T-helper 1 cell treated with Interleukin-12 subunit alpha and Interleukin-12 subunit beta and Interleukin-4 antibody, amounts not matched to agents 30 ng/mL and 1 ng/mL, for 36 hours (primary cell): ENCODE results near the gene TPSD1. TPM values are rescaled to one million over a fixed set of nuclear protein-coding genes. Genes with fewer than 3 reads are reported as not detected.
"Not testable (repeated sequence)": the region's sequence is repeated elsewhere in the genome, so short reads cannot be mapped to it uniquely, and the experiment has no call there.

ENCODE experiments used
- intact Hi-C: fragments of 100-400 bp; cut with micrococcal nuclease; formaldehyde crosslinking; loops from one replicate; pipeline ENCODE4 v1.15.1; 2024
- total RNA-seq: library from RNA; stranded (reverse); gene quantifications from 2 replicates; pipeline ENCODE4 v1.2.3, GENCODE V29; 2022

The TPSD1 gene
- total RNA-seq, 1 donor from 2014 or later = not detected

DNA sequence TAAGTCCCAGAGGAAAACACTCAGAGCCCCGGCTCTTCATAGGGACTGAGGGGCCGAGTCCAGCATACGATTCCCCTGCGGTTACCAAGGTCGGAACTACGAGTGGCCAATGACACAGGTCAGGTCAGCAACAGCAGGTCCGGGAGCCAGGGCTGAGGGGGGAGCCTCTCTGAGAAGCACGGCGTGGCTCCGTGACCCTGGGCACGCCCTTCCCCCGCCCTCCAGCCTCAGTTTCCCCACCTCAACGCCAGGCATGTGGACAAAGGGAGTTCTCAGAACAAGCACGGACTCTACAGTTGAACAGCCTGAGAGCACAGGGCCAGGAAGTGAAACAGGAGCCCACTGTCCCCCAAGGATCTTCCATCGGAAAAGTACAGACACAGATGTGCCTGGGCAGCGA lies 25.6 kb downstream of the TPSD1 start:
- intact Hi-C loops = no loop called here

DNA sequence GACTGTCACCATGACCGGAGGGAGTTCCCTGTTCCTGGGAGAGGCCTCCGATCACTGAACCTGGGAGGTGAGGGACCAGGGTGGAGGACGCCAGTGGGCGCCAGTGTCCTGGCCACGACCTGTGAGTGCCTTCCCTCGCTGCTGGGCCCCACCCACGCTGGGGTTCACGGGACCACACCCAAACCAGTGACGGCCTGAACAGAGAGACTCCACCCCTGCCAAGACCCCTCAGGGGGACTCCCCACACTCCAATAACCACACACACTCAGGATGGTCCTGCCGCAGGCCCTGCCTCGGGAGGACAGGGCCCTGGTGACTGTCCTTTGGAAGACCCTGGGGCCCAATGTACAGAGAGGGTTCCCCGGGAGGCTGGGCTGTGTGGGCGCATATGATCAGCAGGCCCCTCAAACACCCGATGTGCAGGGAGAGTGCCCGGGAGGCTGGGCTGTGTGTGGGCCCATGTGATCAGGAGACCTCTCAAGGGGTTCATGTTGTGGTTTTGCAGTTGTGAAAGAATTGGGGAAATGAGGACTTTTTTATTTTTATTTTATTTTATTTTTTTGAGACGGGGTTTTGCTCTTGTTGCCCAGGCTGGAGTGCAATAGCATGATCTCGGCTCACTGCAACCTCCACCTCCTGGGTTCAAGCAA lies 26.6 kb downstream of the TPSD1 start:
- intact Hi-C loops = no loop called here

DNA sequence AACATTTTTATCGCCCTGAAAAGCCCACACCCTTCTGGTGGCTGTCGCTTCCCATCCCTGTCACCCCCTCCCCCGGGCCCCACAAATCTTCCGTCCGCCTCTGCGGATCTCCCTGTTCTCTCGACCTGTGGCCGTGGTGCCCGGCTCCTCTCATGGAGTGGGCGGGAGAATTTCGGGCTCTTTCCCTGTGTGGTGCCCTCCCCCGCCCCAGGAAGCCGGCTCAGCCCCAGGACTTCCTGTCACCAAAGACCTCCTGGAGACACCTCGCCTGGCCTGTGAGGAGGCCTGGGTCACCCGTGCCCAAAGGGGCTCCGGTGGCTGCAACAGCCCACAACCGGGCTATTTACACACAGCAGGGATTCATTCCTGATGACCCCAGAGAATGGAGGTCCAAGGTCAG lies 27.4 kb downstream of the TPSD1 start:
- intact Hi-C loops = no loop called here

DNA sequence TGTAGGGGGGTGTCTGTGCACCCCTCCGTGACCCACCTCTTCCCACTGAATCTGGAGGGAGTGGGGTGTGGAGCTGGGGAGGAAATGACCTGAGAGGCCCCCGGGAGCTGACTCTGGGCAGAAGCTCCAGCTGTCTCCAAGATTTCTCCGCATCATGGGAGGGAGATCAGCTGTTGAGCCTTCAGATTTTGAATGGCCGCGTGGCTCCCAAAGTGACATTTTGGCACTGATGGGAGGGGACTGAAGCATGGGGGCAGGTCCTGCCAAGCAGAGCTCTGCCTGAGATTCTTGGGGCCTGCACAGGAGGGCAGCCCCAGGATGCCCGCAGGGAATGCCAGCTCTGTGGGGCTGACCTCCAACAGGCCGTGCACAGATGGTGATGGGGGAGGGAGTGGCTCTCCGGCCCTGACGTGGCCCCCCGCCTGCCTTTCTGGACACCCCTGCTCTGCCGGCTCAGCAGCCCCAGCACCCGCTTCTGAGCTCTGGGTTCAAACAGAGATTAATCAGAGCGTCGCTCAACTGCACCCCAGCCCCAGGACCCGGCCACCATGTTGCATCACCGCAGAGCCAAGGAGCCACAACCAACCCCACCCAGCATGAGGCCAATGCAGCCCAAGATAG lies 28.2 kb downstream of the TPSD1 start:
- intact Hi-C loops = no loop called here

DNA sequence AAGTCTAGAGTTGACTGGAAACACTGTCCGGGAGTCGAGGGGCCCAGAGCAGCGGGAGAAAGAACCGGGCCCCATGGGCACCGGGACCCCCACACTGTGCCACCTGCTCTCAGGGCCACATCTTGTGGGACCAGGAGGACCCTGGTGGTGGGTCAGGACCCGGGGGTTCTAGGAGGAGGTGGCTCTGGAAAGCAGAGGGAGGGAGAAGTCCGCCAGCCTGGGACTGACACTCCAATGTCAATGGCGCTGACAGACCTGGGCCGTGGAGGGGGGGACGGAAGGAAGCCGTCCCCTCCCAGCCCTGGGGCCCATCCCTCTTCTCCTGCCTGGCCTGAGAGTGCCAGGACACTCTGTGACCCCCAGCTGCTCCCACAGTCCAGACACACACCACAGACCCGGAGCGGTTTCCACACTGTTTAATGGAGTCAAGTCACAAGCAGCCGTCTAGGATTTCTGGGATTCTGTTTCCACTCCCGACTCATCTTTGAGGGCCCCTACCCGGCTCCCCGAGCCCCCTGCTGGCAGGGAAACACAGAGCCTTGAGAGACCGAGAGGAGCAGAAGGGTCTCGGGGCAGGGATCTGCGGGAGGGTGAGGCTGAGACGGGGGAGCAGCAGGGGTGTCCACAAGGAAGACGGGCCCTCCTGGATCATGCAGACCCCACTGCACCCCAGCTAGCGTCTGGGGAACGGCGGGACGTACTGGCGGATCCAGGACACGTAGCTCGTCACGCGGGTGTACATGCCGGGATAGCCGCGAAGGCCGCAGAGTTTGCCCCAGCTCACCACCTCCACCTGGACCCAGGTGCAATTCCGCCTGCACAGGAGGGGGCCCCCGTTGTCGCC lies 30.0 kb downstream of the TPSD1 start:
- intact Hi-C loops = no loop called here

DNA sequence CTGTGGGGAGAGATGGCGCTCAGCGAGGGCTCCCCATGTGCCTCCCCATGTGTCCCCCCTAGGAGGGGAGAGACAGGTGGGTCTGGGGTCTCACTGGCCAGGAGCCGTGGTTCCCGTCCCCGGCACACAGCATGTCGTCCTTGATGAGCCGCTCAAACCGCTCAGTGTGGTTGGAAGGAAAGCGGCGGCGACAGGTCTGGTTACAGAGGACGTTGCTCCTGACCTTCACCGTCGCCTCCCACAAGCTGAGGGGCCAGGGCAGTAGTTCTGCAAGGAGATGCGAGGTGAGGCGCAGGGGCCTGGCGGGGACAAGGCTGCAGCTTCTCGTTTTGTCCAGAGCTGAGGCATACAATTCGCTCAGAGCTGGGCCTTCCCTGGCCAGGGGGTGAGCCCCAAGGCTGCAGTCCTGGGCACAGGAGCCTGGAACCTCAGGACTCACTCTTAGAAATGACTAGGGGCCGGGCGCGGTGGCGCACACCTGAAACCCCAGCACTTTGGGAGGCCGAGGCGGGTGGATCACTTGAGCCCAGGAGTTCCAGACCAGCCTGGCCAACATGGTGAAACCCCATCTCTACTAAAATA lies 30.7 kb downstream of the TPSD1 start:
- intact Hi-C loops = no loop called here

DNA sequence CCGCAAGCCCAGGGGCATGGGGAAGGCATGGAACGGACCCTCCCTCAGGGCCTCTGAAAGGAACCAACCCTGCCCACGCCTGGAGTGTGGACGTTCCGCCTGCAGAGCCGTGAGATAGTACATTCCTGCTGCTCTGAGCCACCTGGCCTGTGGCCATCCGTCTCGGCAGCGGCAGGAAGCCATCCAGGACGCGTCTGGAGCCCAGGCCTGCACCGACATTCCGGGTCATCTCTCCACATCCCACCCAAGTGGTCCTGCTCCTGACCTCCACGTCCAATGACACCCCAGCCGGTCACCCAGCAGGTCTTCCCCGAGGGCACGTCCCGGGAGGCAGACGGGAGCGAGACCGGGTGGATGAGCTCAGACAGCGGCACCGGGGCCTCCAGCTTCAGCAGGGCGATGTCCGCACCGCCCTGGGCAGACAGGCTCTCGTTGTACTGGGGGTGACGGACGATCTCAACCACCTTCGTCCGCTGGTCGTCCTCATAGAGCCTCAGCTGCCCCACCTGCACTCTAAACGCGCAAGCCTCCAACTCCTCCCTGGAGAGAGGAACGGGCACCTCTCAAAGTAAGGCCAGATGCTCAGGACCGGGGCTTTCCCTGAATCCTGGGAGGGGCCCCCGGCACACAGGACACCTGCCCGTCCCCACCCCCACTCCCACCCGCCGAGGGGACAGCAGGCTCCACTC lies 32.3 kb downstream of the TPSD1 start:
- intact Hi-C loops = no loop called here

DNA sequence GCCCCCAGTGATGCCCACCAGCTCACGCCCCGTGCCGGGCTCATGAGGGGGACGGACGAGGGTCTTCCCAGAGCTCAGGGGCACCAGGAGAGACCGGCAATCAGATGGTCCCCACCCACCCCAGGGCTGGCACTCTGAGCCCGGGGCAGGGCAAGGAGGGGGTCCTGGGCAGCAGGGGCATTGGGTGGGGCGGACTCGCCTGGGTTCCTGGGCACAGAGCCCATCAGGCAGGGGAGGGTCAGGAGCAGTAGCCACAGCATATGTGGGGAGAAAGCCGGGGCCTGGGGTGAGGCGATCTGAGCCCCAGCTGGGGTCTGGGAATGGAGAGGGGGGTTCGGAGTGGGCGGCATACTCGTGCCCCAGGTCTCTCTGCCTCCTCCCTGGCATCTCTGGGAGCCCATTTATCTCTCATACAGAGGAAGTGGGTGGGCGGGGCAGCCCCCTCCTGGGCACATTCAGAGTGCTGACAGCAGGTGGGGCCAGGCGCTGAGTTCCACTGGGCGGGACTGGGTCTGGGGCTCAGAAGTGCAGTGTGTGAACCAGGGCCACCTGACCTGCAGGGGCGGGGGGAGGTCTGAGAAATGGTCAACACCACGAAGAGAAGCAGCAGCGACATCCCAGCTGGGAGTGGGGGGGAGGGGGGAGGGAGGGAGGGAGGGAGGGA lies 33.1 kb downstream of the TPSD1 start:
- intact Hi-C loops = no loop called here

DNA sequence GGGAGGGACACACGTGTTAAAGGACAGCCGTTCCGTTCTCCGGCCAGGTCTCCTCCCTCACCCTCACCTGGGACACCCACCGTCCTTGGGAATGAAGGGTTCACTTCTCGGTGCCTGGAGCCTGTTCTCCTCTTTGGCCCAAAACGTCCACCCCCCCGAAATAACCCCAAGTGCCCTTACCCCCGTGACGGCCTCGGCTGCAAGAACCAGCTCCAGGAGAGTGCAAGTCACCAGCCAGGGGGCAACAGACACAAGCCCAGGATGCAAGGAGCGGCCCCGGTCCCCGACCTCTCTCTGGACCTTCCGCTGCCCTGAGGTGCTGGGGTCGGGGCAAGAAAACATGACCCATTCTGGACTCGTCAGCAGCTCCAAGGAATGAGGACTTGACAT lies 33.6 kb downstream of the TPSD1 start:
- intact Hi-C loops = no loop called here

DNA sequence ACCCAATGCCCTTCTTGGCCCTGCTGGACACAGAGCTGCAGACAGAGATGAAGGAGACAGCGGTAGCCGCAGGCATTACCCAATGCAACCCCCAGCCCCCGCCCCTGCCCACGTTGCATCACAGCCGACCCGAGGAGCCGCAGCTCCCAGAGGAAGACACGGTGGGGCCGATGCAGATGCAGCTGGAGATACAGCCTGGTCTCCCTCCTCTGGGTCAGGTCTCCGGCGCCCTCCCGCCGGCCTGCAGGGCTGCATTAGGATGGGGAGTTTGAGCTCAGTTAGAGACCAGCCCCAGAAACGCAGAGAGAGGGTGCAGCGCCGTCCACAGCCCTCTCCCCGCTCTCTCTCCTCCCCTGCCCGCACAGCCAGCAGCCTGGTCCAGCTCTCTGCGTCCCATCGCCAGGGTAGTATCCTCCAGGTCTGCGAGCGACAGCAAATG lies 34.2 kb downstream of the TPSD1 start:
- intact Hi-C loops = no loop called here

DNA sequence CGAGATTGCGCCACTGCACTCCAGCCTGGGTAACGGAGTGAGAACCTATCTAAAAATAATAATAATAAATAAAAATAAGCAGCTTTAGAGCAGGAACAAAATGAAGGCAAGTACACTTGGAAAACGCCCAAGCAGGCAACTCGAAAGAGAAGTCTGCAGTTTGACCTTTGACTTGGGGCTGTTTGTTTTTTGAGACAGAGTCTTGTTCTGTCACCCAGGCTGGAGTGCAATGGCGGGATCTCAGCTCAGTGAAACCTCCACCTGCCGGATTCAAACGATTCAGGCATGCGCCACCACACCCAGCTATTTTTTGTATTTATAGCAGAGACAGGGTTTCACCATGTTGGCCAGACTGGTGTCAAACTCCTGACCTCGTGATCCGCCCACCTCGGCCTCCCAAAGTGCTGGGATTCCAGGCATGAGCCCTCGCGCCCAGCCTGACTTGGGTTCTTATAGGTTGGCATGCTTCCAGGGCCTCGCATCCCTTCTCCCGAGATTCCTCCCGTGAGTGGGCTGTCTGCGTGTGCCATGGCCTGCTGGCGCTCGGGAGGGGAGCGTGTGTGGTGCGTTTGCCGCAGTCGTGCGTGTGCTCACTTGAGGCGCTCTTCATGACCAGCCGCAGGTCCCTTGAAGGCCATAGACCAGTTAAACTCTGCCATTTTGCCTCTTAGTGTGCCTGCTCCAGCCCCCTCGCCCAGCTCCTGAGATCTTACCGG lies 35.1 kb downstream of the TPSD1 start:
- intact Hi-C loops = no loop called here

DNA sequence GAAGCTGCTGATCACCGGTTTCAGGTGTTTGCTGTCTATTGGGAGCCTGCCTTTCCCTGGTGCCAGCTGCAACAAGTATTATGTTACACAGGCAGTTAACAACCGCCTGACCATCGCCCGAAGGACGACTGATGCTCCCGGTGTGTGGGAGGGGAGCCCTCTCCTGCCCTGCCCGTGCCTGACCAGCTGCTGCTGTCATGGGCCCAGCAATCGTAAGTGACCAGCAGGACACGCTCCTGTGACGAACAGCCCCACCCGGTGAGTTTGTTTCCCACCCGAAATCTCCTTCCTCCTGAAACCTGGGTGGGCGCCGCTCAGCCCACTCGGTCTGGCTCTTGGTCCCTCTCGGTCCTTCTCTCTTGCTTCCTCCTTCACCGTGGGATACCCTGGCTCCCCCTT lies 35.7 kb downstream of the TPSD1 start:
- intact Hi-C loops = no loop called here

DNA sequence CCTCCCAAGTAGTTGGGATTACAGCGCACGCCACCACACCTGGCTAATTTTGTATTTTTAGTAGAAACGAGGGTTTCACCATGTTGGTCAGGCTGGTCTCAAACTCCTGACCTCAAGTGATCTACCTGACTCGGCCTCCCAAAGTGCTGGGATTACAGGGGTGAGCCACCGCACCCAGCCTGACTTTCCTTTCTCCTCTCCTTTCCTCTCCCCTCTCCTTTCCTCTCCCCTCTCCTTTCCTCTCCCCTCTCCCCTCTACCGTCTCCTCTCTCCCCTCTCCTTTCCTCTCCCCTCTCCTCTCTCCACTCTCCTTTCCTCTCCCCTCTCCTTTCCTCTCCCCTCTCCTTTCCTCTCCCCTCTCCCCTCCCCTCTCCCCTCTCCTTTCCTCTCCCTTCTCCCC lies 36.3 kb downstream of the TPSD1 start:
- intact Hi-C loops = not testable (repeated sequence)

DNA sequence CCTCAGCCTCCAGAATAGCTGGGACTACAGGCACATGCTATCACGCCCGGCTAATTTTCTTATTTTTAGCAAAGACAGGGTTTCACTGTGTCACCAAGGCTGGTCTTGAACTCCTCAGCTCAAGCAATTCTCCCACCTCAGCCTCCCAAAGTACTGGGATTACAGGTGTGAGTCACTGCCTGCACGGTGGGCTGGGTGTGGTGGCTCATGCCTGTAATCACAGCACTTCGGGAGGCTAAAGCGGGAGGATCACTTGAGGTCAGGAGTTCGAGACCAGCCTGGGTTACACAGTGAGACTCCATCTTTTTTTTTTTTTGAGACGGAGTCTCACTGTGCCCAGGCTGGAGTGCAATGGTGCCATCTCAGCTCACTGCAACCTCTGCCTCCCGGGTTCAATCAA lies 36.9 kb downstream of the TPSD1 start:
- intact Hi-C loops = not testable (repeated sequence)

DNA sequence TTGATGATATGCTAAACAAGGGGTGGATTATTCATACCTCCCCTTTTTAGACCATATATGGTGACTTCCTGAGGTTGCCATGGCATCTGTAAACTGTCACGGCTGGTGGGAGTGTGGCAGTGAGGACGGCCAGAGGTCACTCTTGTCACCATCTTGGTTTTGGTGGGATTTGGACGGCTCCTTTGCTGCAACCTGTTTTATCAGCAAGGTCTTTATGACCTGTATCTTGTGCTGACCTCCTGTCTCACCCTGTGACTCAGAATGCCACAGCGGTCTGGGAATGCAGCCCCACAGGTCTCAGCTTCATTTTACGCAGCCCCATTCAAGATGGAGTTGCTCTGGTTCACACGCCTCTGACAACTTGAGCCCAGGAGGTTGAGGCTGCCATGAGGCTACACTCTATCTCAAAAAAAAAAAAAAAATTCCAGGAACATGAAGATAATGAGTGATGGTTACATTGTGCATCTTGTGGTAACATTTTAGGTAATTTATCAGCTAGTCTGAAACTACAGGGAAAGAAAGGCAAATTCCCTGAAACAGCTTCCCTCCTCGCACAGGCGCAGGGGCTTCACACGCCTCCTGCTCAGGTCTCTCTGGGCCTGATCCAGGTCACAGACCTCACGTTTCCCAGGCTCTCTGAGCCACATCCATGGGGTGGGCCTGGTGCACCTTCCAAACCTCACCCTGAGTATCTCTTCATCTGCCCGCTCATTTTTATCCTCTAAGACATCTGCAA lies 38.2 kb downstream of the TPSD1 start:
- intact Hi-C loops = no loop called here

DNA sequence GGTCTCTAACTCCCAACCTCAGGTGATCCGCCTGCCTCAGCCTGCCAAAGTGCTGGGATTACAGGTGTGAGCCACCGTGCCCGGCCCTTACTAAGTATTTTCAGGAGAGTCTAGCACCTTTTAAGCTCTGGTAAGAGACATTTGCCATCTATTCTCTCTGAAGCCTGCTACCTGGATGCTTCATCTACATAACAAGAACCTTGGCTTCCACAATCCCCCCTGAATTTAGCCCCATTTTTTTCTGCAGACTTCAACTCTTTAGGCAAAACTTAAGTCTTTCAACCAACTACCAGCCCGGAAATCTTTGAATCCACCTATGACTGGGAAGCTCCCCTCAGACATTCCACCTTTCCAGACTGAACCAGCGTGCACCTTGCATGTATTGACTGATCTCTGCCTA lies 39.6 kb downstream of the TPSD1 start:
- intact Hi-C loops = no loop called here

DNA sequence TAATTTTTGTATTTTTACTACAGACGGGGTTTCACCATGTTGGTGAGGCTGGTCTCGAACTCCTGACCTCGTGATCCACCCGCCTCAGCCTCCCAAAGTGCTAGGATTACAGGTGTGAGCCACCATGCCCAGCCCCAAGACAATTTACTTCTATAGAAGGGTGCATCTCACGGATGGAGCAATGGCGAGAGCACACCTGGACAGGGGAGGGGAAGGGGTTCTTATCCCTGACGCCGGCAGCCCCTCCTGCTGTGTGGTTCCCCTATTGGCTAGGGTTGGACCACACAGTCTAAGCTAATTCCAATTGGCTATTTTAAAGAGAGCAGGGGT lies 40.8 kb downstream of the TPSD1 start:
- intact Hi-C loops = not testable (repeated sequence)

DNA sequence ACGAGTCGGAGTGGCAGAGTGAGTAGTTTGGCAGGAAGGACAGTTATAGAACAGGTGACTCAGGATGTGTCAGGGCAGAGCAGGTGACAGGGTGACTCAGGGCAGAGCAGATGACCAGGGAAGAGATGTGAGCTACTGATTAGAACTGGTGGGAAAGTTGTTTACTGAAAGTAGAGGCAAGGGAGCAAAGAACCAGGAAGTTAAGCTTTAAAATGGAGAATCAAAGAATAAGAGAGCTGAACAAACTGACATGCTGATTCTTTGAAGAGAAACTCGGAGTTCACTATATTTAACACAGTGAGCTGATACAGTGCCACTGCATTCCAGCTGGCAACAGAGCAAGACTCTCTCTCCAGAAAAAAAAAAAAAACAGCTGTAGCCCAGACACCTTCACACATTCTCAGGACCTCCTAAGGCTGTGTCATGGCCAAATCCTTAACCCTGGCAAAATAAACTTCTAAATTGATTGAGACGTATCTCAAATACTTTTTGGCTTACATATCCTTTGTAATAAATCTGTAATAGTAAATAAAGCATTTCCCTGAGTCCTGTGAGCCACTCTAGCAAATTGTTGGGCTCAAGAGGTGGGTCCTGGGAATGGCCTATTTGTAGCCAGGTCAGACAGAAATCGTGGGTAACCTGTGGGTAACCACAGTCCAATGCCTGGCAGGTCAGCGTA lies 41.3 kb downstream of the TPSD1 start:
- intact Hi-C loops = no loop called here

DNA sequence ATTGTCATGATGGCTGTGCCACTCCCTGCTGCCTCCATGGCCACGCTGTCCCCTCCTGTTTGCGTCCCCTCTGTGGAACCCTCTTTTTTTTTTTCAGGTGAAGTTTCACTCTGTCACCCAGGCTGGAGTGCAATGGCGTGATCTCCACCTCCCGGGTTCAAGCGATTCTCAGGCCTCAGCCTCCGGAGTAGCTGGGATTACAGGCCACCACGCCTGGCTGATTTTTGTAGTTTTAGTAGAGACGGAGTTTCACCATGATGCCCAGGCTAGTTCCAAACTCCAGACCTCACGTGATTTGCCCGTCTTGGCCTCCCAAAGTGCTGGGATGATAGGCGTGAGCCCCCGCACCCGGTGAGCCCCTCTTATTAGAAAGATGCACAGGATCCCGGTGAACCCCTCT lies 42.5 kb downstream of the TPSD1 start:
- intact Hi-C loops = no loop called here
